GM19372 (cell line): ENCODE data around the gene SBF2.

Experiments used
- ATAC-seq: cut with Tn5 transposase; IDR thresholded peaks from one replicate; pipeline ENCODE4 v1.9.1; 2021; ENCODE audit warnings: mild to moderate bottlenecking, low read depth, moderate library complexity; ENCODE audit not compliant: unreplicated experiment

The SBF2 gene

GRCh38 chr11:10317776-10318526 lies 23.9 kb upstream of the SBF2 start:
- no peak for ATAC-seq

- ATAC-seq: no peak
Observed at GRCh38 chr11:10317151-10317755, 23.2 kb upstream of the SBF2 start.

GRCh38 chr11:10315083-10315482 lies 21.1 kb upstream of the SBF2 start:
- ATAC-seq: no peak

GRCh38 chr11:10314199-10315072 lies 20.4 kb upstream of the SBF2 start:
- ATAC-seq: peak; percentile 82

- ATAC-seq: no peak
Observed at GRCh38 chr11:10311802-10312201, 17.8 kb upstream of the SBF2 start.

- no peak for ATAC-seq
Observed at GRCh38 chr11:10310301-10310841, 16.4 kb upstream of the SBF2 start.

GRCh38 chr11:10309163-10310093 lies 15.4 kb upstream of the SBF2 start:
- ATAC-seq: no peak

GRCh38 chr11:10308201-10308954 lies 14.4 kb upstream of the SBF2 start:
- ATAC-seq: no peak

- peak; percentile 61 for ATAC-seq
Observed at GRCh38 chr11:10307400-10308200, 13.6 kb upstream of the SBF2 start.

GRCh38 chr11:10307022-10307399 lies 13.0 kb upstream of the SBF2 start:
- ATAC-seq: no peak

GRCh38 chr11:10305964-10306918 lies 12.2 kb upstream of the SBF2 start:
- no peak for ATAC-seq

GRCh38 chr11:10305262-10305963 lies 11.4 kb upstream of the SBF2 start:
- no peak for ATAC-seq

- ATAC-seq: no peak
Observed at GRCh38 chr11:10304495-10305261, 10.7 kb upstream of the SBF2 start, which contains the start of gene ADM. Gene ADM, plus strand, starts transcription at chr11:10305073. Its CDS starts 628 bp downstream, at chr11:10305701.

GRCh38 chr11:10303558-10304363 lies 9.7 kb upstream of the SBF2 start:
- ATAC-seq: no peak
